LNCAP (cell line): ENCODE data around the gene OTOP3.

Experiments used
- TF ChIP-seq, protein P1 (sequence below): fragments of 450-650 bp; IDR thresholded peaks from 2 replicates; pipeline ENCODE4 v1.5.1; 2017; ENCODE audit warnings: mild to moderate bottlenecking

OTOP3 gene

DNA sequence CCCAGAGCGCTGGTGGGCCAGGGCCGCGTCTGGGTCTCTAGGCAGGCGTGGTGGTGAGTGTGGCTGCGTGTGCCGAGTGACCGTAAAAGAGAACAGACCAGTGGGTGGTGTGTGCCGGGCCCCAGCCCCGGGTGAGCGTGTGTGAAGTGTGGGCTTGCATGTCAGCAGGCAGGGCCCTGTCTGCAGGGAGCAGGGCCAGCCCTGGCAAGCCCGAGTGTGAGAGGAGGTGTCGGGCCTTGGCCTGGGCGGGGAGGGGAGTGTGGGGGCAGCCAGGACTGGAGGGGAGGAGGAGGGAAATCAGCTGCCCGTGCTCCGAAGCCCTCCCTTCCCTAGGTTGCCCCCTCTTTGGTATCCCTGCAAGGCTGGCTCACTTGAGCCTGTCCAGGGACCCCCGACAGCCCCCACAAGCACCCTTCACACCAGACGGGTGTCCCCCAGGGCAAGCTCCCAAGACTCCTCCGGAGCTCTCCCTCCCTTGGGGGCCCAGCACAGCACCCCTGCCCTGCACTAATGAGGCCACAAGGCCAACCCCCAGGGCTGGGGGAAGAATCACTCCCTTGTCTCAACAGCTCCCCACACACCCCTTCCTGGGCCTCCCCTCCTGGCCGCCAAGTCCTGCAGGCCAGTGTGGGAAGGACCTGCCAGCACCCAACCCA lies 14.5 kb upstream of the OTOP3 start:
- TF ChIP-seq, protein P1, sequence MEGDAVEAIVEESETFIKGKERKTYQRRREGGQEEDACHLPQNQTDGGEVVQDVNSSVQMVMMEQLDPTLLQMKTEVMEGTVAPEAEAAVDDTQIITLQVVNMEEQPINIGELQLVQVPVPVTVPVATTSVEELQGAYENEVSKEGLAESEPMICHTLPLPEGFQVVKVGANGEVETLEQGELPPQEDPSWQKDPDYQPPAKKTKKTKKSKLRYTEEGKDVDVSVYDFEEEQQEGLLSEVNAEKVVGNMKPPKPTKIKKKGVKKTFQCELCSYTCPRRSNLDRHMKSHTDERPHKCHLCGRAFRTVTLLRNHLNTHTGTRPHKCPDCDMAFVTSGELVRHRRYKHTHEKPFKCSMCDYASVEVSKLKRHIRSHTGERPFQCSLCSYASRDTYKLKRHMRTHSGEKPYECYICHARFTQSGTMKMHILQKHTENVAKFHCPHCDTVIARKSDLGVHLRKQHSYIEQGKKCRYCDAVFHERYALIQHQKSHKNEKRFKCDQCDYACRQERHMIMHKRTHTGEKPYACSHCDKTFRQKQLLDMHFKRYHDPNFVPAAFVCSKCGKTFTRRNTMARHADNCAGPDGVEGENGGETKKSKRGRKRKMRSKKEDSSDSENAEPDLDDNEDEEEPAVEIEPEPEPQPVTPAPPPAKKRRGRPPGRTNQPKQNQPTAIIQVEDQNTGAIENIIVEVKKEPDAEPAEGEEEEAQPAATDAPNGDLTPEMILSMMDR: no peak

DNA sequence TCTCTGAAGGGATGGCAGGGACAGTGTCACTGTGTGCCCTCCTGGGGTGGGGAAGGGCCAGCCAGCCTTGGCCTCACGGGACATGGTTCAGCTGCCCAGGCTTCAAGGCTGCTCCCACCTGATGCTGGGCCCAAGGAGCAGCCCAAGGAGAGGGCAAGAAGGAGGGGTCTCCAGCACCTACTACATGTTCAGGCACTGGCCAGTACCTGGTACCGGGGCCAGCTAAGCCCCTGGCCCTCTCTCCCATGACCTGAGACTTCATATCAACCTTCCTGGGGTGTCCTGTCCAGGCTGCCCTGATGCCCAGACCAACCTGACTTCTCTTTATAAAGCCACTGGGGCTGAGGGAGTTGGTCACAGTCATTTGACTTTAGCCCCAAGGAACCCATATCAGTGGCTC lies 13.9 kb upstream of the OTOP3 start:
- TF ChIP-seq, protein P1: no peak

GRCh38 chr17:74922172-74922571 lies 13.5 kb upstream of the OTOP3 start:
- TF ChIP-seq, protein P1: no peak

DNA sequence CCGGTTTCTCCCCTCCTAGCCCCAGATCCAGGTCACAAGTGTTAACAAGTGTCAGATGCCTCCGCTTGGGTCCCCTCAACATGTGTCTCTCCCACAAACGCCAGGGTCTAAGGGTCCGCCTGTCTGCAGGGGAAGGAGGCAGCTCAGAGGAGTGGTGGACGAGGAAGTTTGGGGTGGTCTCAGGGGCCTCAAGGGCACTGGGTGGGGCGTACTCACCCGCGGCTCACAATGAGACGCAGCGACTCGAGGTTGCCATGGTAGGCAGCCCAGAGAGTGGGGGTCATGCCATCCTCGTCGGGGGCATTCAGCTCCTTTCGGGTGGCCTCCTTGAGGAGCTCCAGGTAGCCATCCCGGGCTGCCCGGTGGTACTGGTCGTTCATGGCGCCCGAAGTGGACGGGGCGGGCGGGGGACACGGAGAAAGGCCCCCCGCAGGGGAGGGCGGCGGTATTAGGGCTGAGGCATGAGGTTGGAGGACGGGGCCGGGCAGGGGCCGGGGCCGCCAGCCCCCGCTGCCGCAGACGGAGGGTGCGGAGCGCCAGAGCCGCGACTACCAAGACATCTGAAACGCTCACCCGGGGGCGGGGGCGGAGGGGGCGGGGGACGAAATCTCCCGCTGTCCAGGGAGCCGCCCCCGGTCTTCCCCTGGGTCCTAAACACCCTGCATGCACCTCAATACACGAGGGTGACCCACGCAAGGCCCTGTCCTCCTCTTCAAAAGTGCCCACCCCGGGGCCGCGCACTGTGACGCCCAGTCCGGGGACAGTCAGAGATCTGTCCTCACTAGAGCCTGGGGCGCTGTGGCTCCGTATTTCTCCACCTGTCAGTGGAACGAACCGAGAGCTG lies 12.8 kb upstream of the OTOP3 start, which contains the start of gene USH1G:
Gene USH1G, minus strand, starts transcription at position 562 of the 844 bp plus-strand sequence. Its CDS starts 182 bp downstream, at position 380.
- TF ChIP-seq, protein P1: no peak

GRCh38 chr17:74923538-74924249 lies 12.0 kb upstream of the OTOP3 start:
- TF ChIP-seq, protein P1: peak; percentile 90

- TF ChIP-seq, protein P1: no peak
These were observed 11.3 kb upstream of the OTOP3 start, which contains the start of gene OTOP2 for GRCh38 chr17:74924250-74924948. TSS of gene OTOP2 (plus strand) at chr17:74924273. CDS start at chr17:74924633, 360 bp downstream.

DNA sequence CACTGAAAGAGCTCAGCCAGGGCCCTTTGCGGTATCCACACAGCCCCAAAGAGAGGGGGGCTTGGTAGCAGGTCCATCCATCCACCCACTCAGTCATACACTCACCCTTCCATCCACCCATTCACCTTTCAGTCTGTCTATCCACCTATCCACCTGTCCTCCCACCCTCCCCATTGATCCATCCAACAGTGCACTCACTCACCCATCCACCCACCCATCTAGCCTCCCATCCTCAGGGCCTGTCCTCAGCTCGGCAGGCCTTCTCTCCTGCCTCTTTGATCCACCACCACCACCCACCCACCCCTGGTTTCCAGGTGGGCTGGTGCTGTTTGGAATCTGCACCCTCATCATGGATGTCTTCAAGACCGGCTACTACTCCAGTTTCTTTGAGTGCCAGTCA lies 10.5 kb upstream of the OTOP3 start:
- TF ChIP-seq, protein P1: no peak
